Panc1 (cell line): ENCODE results near the gene RMC1.

Source experiments
- CTCF ChIP-seq: fragments of 450-650 bp; IDR thresholded peaks from 2 replicates; pipeline ENCODE4 v1.5.1; 2017; ENCODE audit warnings: mild to moderate bottlenecking
- TCF7L2 ChIP-seq: IDR thresholded peaks from 2 replicates; pipeline ENCODE4 v1.6.1; 2011; ENCODE audit warnings: mild to moderate bottlenecking, low read depth, low read length, inconsistent platforms

GRCh38 chr18:23470620-23471387, 32.5 kb upstream of the RMC1 start:
- TF ChIP-seq CTCF = no peak
- no peak for TF ChIP-seq TCF7L2
